Esophagus muscularis mucosa (tissue), 4 donors: Measurements from ENCODE around the gene ZNF467. TPM values are rescaled to one million over a fixed set of nuclear protein-coding genes. Genes with fewer than 3 reads are reported as not detected.

Experiments
- DNase-seq: peaks from one replicate; pipeline ENCODE4 v3.0.0-alpha.2; 2017; ENCODE audit errors: extremely low spot score
- H3K27ac ChIP-seq, 4 donors: fragments of 200-600 bp; sonication (generic); replicated peaks in 1 of 4; 1 replicate in 3 of 4; 2 replicates in 1 of 4; pipeline ENCODE4 v1.5.1; 2016 to 2019; ENCODE audit warnings: mild to moderate bottlenecking in 1 of 4
- H3K27me3 ChIP-seq, 4 donors: fragments of 200-600 bp; sonication (generic); one replicate each; pipeline versions ENCODE4 v1.5.1 to v1.6.0; 2016 to 2019
- H3K36me3 ChIP-seq, 4 donors: fragments of 200-600 bp; sonication (generic); one replicate each; pipeline ENCODE4 v1.5.1; 2016 to 2019
- H3K4me1 ChIP-seq, 4 donors: fragments of 200-600 bp; sonication (generic); one replicate each; pipeline ENCODE4 v1.5.1; 2016 to 2019
- H3K4me3 ChIP-seq, 4 donors: fragments of 200-600 bp; sonication (generic); 1 replicate in 2 of 4; 2 replicates in 2 of 4; pipeline ENCODE4 v1.5.1; 2016 to 2019; ENCODE audit warnings: mild to moderate bottlenecking in 4 of 4, moderate library complexity in 1 of 4
- H3K9me3 ChIP-seq, 4 donors: fragments of 200-600 bp; sonication (generic); 1 replicate in 3 of 4; 2 replicates in 1 of 4; pipeline ENCODE4 v1.5.1; 2016 to 2019
- CTCF ChIP-seq, 3 experiments: fragments of 200-600 bp in 2 of 3; fragments of 450-650 bp in 1 of 3; sonication (generic) in 2 of 3; IDR thresholded peaks; one replicate each; pipeline ENCODE4 v1.5.1; 2017 to 2019; ENCODE audit warnings: antibody characterized with exemption in 3 of 3, mild to moderate bottlenecking in 2 of 3, moderate library complexity in 1 of 3
- EP300 ChIP-seq: sonication (generic); formaldehyde crosslinking; IDR thresholded peaks from one replicate; pipeline ENCODE4 v1.6.1; 2017; ENCODE audit warnings: antibody characterized with exemption
- POLR2A ChIP-seq: fragments of 450-650 bp; IDR thresholded peaks from one replicate; pipeline ENCODE4 v1.6.1; 2017; ENCODE audit warnings: antibody characterized with exemption, moderate library complexity, mild to moderate bottlenecking, low read depth
- POLR2AphosphoS5 ChIP-seq, 2 donors: sonication (generic); formaldehyde crosslinking; IDR thresholded peaks; one replicate each; pipeline ENCODE4 v1.6.1; 2017; ENCODE audit warnings: antibody characterized with exemption in 2 of 2
- WGBS: methylation state at CpG from one replicate; pipeline ENCODE4 v1.1.5; 2018; 5-methylcytosine and 5-hydroxymethylcytosine counted together
- intact Hi-C: fragments of 100-400 bp; cut with DNase I; formaldehyde crosslinking; loops from one replicate; pipeline ENCODE4 v1.15.1; 2023
- total RNA-seq, 4 donors: library from RNA; depleted of rRNA; stranded (reverse); fragments of >200 nt; gene quantifications; one replicate each; pipeline versions ENCODE4 v1.1.0 to v1.2.1, GENCODE V29; 2016

The ZNF467 gene
- total RNA-seq, 4 donors from 2014 or later = 10.3 to 12.4 (median 11.0) TPM

GRCh38 chr7:149720372-149721083, 52.9 kb downstream of the ZNF467 start:
- 86% methylated on average over 20 of the region's 22 CpGs for WGBS
- Histone ChIP-seq H3K4me1 (peaks cover 23 to 41% (median 38%) of the 10 kb centered on the region in 4 donors), H3K36me3 (peaks cover 44 to 67% (median 54%) of the 10 kb centered on the region in 4 donors), H3K27me3 (no peaks in the 10 kb centered on the region), H3K4me3 (no peak overlapping the region), H3K9me3 (no peaks in the 10 kb centered on the region), H3K27ac (no peak overlapping the region)
- intact Hi-C loops = no loop called here
- no peak for DNase-seq
- no peak for TF ChIP-seq EP300
- peak in 1 of 2 donors; percentile 22 for TF ChIP-seq POLR2AphosphoS5 (IDR thresholded peaks at IDR 0.05)
- no peak for TF ChIP-seq CTCF (IDR thresholded peaks at IDR 0.05)
- TF ChIP-seq POLR2A = no peak

- H3K27ac ChIP-seq = no peak overlapping the region
- no peak overlapping the region for H3K4me3 ChIP-seq
- intact Hi-C loops = no loop called here
- H3K27me3 ChIP-seq = no peaks in the 10 kb centered on the region
- H3K36me3 ChIP-seq = peaks cover 38 to 61% (median 48%) of the 10 kb centered on the region in 4 donors
- no peaks in the 10 kb centered on the region for H3K9me3 ChIP-seq
- H3K4me1 ChIP-seq = peaks cover 27 to 46% (median 41%) of the 10 kb centered on the region in 4 donors
- TF ChIP-seq CTCF (IDR thresholded peaks at IDR 0.05) (no peak), EP300 (no peak), POLR2AphosphoS5 (IDR thresholded peaks at IDR 0.05) (no peak), POLR2A (no peak)
- DNase-seq = no peak
- WGBS = 81% methylated on average over 5 of the region's 5 CpGs
Observed at GRCh38 chr7:149719912-149720335, 53.5 kb downstream of the ZNF467 start.

GRCh38 chr7:149719050-149719899, 54.1 kb downstream of the ZNF467 start:
- no peaks in the 10 kb centered on the region for H3K27me3 ChIP-seq
- H3K9me3 ChIP-seq = no peaks in the 10 kb centered on the region
- no peak overlapping the region for H3K27ac ChIP-seq
- intact Hi-C loops = no loop called here
- no peak for TF ChIP-seq POLR2A
- no peak for TF ChIP-seq CTCF (IDR thresholded peaks at IDR 0.05)
- no peak for TF ChIP-seq EP300
- TF ChIP-seq POLR2AphosphoS5 (IDR thresholded peaks at IDR 0.05) = no peak
- DNase-seq = no peak
- H3K4me3 ChIP-seq = no peak overlapping the region
- peaks cover 28 to 48% (median 41%) of the 10 kb centered on the region in 4 donors for H3K4me1 ChIP-seq
- peaks cover 33 to 54% (median 41%) of the 10 kb centered on the region in 4 donors for H3K36me3 ChIP-seq
- WGBS = 89% methylated on average over 29 of the region's 29 CpGs

GRCh38 chr7:149718730-149719049, 54.7 kb downstream of the ZNF467 start:
- no peaks in the 10 kb centered on the region for H3K9me3 ChIP-seq
- H3K36me3 ChIP-seq = peaks cover 27 to 48% (median 35%) of the 10 kb centered on the region in 4 donors
- H3K27me3 ChIP-seq = no peaks in the 10 kb centered on the region
- no peak overlapping the region for H3K27ac ChIP-seq
- 89% methylated on average over 6 of the region's 6 CpGs for WGBS
- H3K4me3 ChIP-seq = no peak overlapping the region
- TF ChIP-seq EP300 = no peak
- no peak for TF ChIP-seq POLR2AphosphoS5 (IDR thresholded peaks at IDR 0.05)
- TF ChIP-seq POLR2A = no peak
- no peak for TF ChIP-seq CTCF (IDR thresholded peaks at IDR 0.05)
- intact Hi-C loops = no loop called here
- H3K4me1 ChIP-seq = peaks cover 34 to 54% (median 47%) of the 10 kb centered on the region in 4 donors
- no peak for DNase-seq
